Ascending aorta (tissue), 2 donors: Measurements from ENCODE around the gene SLC9A9. TPM values are rescaled to one million over a fixed set of nuclear protein-coding genes. Genes with fewer than 3 reads are reported as not detected.
"Not testable (repeated sequence)": the region's sequence is repeated elsewhere in the genome, so short reads cannot be mapped to it uniquely, and the experiment has no call there.

Source experiments
- DNase-seq, 2 donors: peaks; one replicate each; pipeline ENCODE4 v3.0.0-alpha.2; 2019; ENCODE audit warnings: low spot score in 2 of 2
- H3K27ac ChIP-seq, 2 donors: fragments of 200-600 bp; sonication (generic); one replicate each; pipeline ENCODE4 v1.5.1; 2016 to 2017; ENCODE audit warnings: mild to moderate bottlenecking in 1 of 2
- H3K27me3 ChIP-seq: fragments of 200-600 bp; sonication (generic); one replicate; pipeline ENCODE4 v1.5.1; 2017
- H3K36me3 ChIP-seq, 2 donors: fragments of 200-600 bp; sonication (generic); one replicate each; pipeline ENCODE4 v1.5.1; 2016
- H3K4me1 ChIP-seq, 2 donors: fragments of 200-600 bp; sonication (generic); one replicate each; pipeline ENCODE4 v1.5.1; 2016 to 2017; ENCODE audit warnings: mild to moderate bottlenecking in 1 of 2
- H3K4me3 ChIP-seq, 2 donors: fragments of 200-600 bp; sonication (generic); one replicate each; pipeline ENCODE4 v1.5.1; 2016 to 2017; ENCODE audit warnings: mild to moderate bottlenecking in 1 of 2
- H3K9me3 ChIP-seq, 2 donors: fragments of 200-600 bp; sonication (generic); one replicate each; pipeline ENCODE4 v1.5.1; 2016
- intact Hi-C: fragments of 100-400 bp; cut with DNase I; formaldehyde crosslinking; loops from one replicate; pipeline ENCODE4 v1.15.1; 2023
- total RNA-seq: library from RNA; depleted of rRNA; stranded (reverse); fragments of >200 nt; gene quantifications from one replicate; pipeline ENCODE4 v1.1.0, GENCODE V29; 2016
- TF ChIP-seq, protein P1 (sequence below), 3 experiments: fragments of 200-600 bp in 2 of 3; fragments of 450-650 bp in 1 of 3; sonication (generic) in 2 of 3; IDR thresholded peaks; one replicate each; pipeline ENCODE4 v1.5.1; 2016 to 2019; ENCODE audit warnings: antibody characterized with exemption in 3 of 3, mild to moderate bottlenecking in 1 of 3, moderate library complexity in 1 of 3

SLC9A9 gene
- total RNA-seq, 1 donor from 2014 or later = 63.4 TPM

GRCh38 chr3:143888166-143888565 lies 39.9 kb upstream of the SLC9A9 start:
- Histone ChIP-seq H3K27me3 (no peaks in the 10 kb centered on the region), H3K27ac (no peak overlapping the region), H3K4me1 (no peaks in the 10 kb centered on the region), H3K9me3 (no peaks in the 10 kb centered on the region), H3K36me3 (no peaks in the 10 kb centered on the region), H3K4me3 (no peak overlapping the region)
- TF ChIP-seq, protein P1, sequence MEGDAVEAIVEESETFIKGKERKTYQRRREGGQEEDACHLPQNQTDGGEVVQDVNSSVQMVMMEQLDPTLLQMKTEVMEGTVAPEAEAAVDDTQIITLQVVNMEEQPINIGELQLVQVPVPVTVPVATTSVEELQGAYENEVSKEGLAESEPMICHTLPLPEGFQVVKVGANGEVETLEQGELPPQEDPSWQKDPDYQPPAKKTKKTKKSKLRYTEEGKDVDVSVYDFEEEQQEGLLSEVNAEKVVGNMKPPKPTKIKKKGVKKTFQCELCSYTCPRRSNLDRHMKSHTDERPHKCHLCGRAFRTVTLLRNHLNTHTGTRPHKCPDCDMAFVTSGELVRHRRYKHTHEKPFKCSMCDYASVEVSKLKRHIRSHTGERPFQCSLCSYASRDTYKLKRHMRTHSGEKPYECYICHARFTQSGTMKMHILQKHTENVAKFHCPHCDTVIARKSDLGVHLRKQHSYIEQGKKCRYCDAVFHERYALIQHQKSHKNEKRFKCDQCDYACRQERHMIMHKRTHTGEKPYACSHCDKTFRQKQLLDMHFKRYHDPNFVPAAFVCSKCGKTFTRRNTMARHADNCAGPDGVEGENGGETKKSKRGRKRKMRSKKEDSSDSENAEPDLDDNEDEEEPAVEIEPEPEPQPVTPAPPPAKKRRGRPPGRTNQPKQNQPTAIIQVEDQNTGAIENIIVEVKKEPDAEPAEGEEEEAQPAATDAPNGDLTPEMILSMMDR (IDR thresholded peaks at IDR 0.05) = no peak
- DNase-seq = no peak
- intact Hi-C loops = no loop called here

DNA sequence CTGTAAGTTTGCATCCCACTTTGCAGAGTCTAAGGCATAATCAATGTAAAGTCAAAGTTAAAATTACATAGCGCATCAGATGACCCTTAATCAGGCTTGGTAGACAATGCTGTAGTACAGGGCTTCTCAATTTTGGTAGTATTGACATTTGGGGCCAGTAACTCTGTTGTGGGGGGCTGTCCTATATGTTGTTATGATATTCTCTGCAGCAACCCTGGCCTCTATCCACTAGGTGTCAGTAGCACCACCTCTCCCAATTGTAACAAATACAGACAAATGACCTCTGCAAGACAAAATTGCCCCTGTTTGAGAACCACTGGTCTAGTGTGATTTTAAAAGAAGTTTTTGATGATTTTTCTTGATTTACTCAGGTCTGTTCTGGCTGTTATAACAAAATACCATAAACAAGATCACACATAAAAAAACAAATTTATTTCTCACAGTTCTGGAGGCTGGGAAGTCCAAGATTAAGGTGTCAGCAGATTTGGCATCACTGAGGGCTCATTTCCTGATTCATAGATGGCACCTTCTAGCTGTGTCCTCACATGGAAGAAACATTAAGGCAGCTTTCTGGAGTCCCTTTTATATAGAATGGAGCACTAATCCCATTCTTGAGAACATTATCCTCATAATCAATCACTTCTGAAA lies 37.6 kb upstream of the SLC9A9 start:
- no peaks in the 10 kb centered on the region for H3K36me3 ChIP-seq
- DNase-seq = no peak
- TF ChIP-seq, protein P1 (IDR thresholded peaks at IDR 0.05) = peak in 2 of 3 experiments; percentile 34 to 53
- H3K4me1 ChIP-seq = no peaks in the 10 kb centered on the region
- no peak overlapping the region for H3K4me3 ChIP-seq
- H3K9me3 ChIP-seq = no peaks in the 10 kb centered on the region
- intact Hi-C loops = no loop called here
- H3K27ac ChIP-seq = no peak overlapping the region
- no peaks in the 10 kb centered on the region for H3K27me3 ChIP-seq

DNA sequence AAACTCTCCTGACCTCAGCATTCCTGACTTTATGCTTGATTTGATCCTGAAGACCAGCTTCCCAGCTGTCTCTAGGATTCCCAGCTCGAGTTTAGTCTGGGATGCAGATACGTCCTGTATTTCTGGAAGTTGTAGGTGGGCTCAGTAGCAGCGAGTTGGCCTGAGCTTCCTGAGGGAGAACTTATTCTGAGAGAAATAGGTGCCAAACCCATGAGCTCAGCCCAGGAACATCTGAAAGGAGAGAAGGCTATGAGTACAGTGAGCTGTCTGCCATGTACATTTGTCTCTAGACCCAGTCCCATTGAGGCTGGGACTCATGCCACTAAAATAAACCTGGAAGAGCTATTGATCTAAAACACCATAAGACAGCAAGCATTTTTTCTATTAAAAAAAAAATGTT lies 36.6 kb upstream of the SLC9A9 start:
- Histone ChIP-seq H3K27me3 (no peaks in the 10 kb centered on the region), H3K4me1 (no peaks in the 10 kb centered on the region), H3K36me3 (no peaks in the 10 kb centered on the region), H3K27ac (no peak overlapping the region), H3K9me3 (no peaks in the 10 kb centered on the region), H3K4me3 (no peak overlapping the region)
- intact Hi-C loops = no loop called here
- TF ChIP-seq, protein P1 (IDR thresholded peaks at IDR 0.05) = no peak
- no peak for DNase-seq

GRCh38 chr3:143883151-143883550 lies 34.9 kb upstream of the SLC9A9 start:
- no peaks in the 10 kb centered on the region for H3K27me3 ChIP-seq
- intact Hi-C loops = no loop called here
- TF ChIP-seq, protein P1 (IDR thresholded peaks at IDR 0.05) = no peak
- DNase-seq = no peak
- H3K4me1 ChIP-seq = no peaks in the 10 kb centered on the region
- H3K9me3 ChIP-seq = no peaks in the 10 kb centered on the region
- H3K27ac ChIP-seq = no peak overlapping the region
- no peak overlapping the region for H3K4me3 ChIP-seq
- no peaks in the 10 kb centered on the region for H3K36me3 ChIP-seq

DNA sequence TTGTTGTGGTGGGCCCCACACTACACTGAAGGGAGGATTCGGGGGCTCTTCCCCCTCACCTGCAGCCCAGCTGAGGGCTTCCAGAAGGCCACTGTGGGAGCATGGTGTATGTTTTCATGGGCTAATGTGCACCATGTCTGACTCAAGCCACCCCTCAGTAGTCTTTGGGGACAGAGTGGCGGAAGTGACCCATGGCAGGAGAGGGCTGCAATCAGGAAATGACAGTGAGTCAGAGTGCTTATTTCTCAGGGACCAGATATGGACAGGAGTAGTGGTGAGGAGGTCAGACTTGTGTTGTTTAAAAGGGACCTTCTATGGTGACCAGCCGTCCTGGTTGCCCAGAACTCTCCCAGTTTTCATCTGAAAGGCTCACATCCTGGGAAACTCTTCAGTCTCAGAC lies 32.8 kb upstream of the SLC9A9 start:
- Histone ChIP-seq H3K4me1 (no peaks in the 10 kb centered on the region), H3K27me3 (no peaks in the 10 kb centered on the region), H3K9me3 (no peaks in the 10 kb centered on the region), H3K36me3 (no peaks in the 10 kb centered on the region), H3K27ac (no peak overlapping the region), H3K4me3 (no peak overlapping the region)
- intact Hi-C loops = no loop called here
- TF ChIP-seq, protein P1 (IDR thresholded peaks at IDR 0.05) = no peak
- DNase-seq = no peak

DNA sequence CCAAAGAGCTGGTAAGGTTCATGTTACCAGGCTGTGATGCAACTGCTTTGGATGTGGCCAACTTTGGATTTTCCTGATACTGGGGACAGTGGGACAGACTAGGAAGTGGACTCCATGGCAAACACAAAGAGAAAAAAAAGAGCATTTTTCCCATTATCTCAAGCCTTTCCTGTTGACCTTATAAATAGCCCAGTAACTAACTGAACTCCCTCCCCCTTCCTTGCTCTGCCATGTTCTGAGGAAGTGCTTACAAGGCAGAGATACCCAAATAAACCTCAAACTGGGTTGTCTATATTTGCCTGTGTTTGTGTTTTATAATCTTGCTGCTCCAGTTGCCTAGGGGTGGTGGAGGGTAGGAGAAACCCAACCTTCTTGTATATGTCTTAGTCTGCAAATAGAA lies 27.3 kb upstream of the SLC9A9 start:
- H3K27me3 ChIP-seq = no peaks in the 10 kb centered on the region
- H3K36me3 ChIP-seq = no peaks in the 10 kb centered on the region
- H3K27ac ChIP-seq = no peak overlapping the region
- H3K9me3 ChIP-seq = no peaks in the 10 kb centered on the region
- intact Hi-C loops = no loop called here
- TF ChIP-seq, protein P1 (IDR thresholded peaks at IDR 0.05) = no peak
- H3K4me1 ChIP-seq = no peaks in the 10 kb centered on the region
- DNase-seq = no peak
- no peak overlapping the region for H3K4me3 ChIP-seq

GRCh38 chr3:143873553-143873952 lies 25.3 kb upstream of the SLC9A9 start:
- H3K9me3 ChIP-seq, DNase-seq, H3K4me1 ChIP-seq, H3K27me3 ChIP-seq, H3K4me3 ChIP-seq, intact Hi-C loops, H3K36me3 ChIP-seq, H3K27ac ChIP-seq: not testable (repeated sequence)
